Loucy (cell line): Measurements from ENCODE around the gene PTGDS.

ENCODE experiments used
- H2AFZ ChIP-seq: fragments of 200-600 bp; sonication (generic); 2 replicates; pipeline ENCODE4 v1.6.0; 2016; ENCODE audit warnings: antibody characterized with exemption, mild to moderate bottlenecking, low read length, moderate library complexity
- H3F3A ChIP-seq: fragments of 200-600 bp; 2 replicates; pipeline ENCODE4 v1.6.0; 2016; ENCODE audit warnings: antibody characterized with exemption, low read depth, mild to moderate bottlenecking
- H3K27me3 ChIP-seq: fragments of 200-600 bp; sonication (generic); 2 replicates; pipeline ENCODE4 v1.6.1; 2014; ENCODE audit warnings: low read length, mild to moderate bottlenecking; ENCODE audit not compliant: insufficient read depth, poor library complexity, severe bottlenecking
- H3K36me3 ChIP-seq: fragments of 200-600 bp; sonication (generic); 2 replicates; pipeline ENCODE4 v1.6.1; 2016; ENCODE audit warnings: low read length; ENCODE audit not compliant: insufficient read depth
- H3K4me1 ChIP-seq: fragments of 200-600 bp; sonication (generic); 2 replicates; pipeline ENCODE4 v1.5.1; 2014; ENCODE audit warnings: low read length, mild to moderate bottlenecking; ENCODE audit not compliant: insufficient read depth, poor library complexity, severe bottlenecking
- H3K4me2 ChIP-seq: fragments of 200-600 bp; sonication (generic); 2 replicates; pipeline ENCODE4 v1.6.0; 2014; ENCODE audit warnings: antibody characterized with exemption, low read length, low read depth, mild to moderate bottlenecking; ENCODE audit not compliant: poor library complexity, severe bottlenecking
- H3K4me3 ChIP-seq: fragments of 200-600 bp; sonication (generic); 2 replicates; pipeline ENCODE4 v1.5.1; 2014; ENCODE audit warnings: low read length, mild to moderate bottlenecking, mixed read lengths; ENCODE audit not compliant: poor library complexity, severe bottlenecking
- H3K79me2 ChIP-seq: fragments of 200-600 bp; sonication (generic); 2 replicates; pipeline ENCODE4 v1.6.1; 2014; ENCODE audit warnings: low read length; ENCODE audit not compliant: insufficient read depth
- H3K9ac ChIP-seq: fragments of 200-600 bp; sonication (generic); 2 replicates; pipeline ENCODE4 v1.6.0; 2014; ENCODE audit warnings: mild to moderate bottlenecking, low read depth, low read length, moderate library complexity; ENCODE audit not compliant: poor library complexity, severe bottlenecking
- H3K9me2 ChIP-seq: fragments of 200-600 bp; sonication (generic); replicated peaks from 2 replicates; pipeline ENCODE4 v1.6.1; 2016; ENCODE audit warnings: low read depth, low read length, mixed read lengths
- H3K9me3 ChIP-seq: fragments of 200-600 bp; sonication (generic); 2 replicates; pipeline ENCODE4 v1.6.1; 2014; ENCODE audit warnings: mild to moderate bottlenecking, antibody characterized with exemption, low read length, low read depth; ENCODE audit not compliant: insufficient read depth
- H4K20me1 ChIP-seq: fragments of 200-600 bp; sonication (generic); 2 replicates; pipeline ENCODE4 v1.6.0; 2014; ENCODE audit warnings: antibody characterized with exemption, low read length, mild to moderate bottlenecking; ENCODE audit not compliant: insufficient read depth, poor library complexity, severe bottlenecking
- CTCF ChIP-seq: fragments of 200-600 bp; sonication (generic); conservative IDR thresholded peaks from 2 replicates; pipeline ENCODE4 v1.5.1; 2014; ENCODE audit warnings: mild to moderate bottlenecking, antibody characterized with exemption, low read length
- EZH2phosphoT487 ChIP-seq: fragments of 200-600 bp; IDR thresholded peaks from 2 replicates; pipeline ENCODE4 v1.6.1; 2018; ENCODE audit warnings: antibody characterized with exemption, mild to moderate bottlenecking, moderate library complexity, borderline replicate concordance

PTGDS gene

GRCh38 chr9:136972743-136973142, 4.6 kb upstream of the PTGDS start:
- Histone ChIP-seq H4K20me1 (no peaks in the 10 kb centered on the region), H3K79me2 (no peaks in the 10 kb centered on the region), H3K36me3 (no peaks in the 10 kb centered on the region), H3K4me1 (peaks cover 5% of the 10 kb centered on the region), H2AFZ (no peak overlapping the region), H3K9me2 (no peaks in the 10 kb centered on the region), H3F3A (no peaks in the 10 kb centered on the region), H3K4me2 (no peak overlapping the region), H3K9me3 (no peaks in the 10 kb centered on the region), H3K9ac (no peak overlapping the region), H3K4me3 (no peak overlapping the region), H3K27me3 (no peaks in the 10 kb centered on the region)
- TF ChIP-seq EZH2phosphoT487: no peak
- TF ChIP-seq CTCF: no peak

- H3K27me3 ChIP-seq: no peaks in the 10 kb centered on the region
- H4K20me1 ChIP-seq: no peaks in the 10 kb centered on the region
- H3F3A ChIP-seq: no peaks in the 10 kb centered on the region
- H3K4me3 ChIP-seq: no peak overlapping the region
- peaks cover 5% of the 10 kb centered on the region for H3K4me1 ChIP-seq
- H3K9me3 ChIP-seq: no peaks in the 10 kb centered on the region
- no peaks in the 10 kb centered on the region for H3K79me2 ChIP-seq
- no peak for TF ChIP-seq EZH2phosphoT487
- TF ChIP-seq CTCF: no peak
- no peaks in the 10 kb centered on the region for H3K9me2 ChIP-seq
- H3K4me2 ChIP-seq: no peak overlapping the region
- H3K9ac ChIP-seq: no peak overlapping the region
- H3K36me3 ChIP-seq: no peaks in the 10 kb centered on the region
- H2AFZ ChIP-seq: no peak overlapping the region
Measured at GRCh38 chr9:136973618-136974617, 3.4 kb upstream of the PTGDS start.

GRCh38 chr9:136974817-136975535, 2.3 kb upstream of the PTGDS start:
- H3K4me3 ChIP-seq: no peak overlapping the region
- no peaks in the 10 kb centered on the region for H3K9me3 ChIP-seq
- no peaks in the 10 kb centered on the region for H3F3A ChIP-seq
- peaks cover 5% of the 10 kb centered on the region for H3K4me1 ChIP-seq
- H3K79me2 ChIP-seq: no peaks in the 10 kb centered on the region
- TF ChIP-seq EZH2phosphoT487: no peak
- no peak for TF ChIP-seq CTCF
- no peak overlapping the region for H3K9ac ChIP-seq
- no peaks in the 10 kb centered on the region for H3K36me3 ChIP-seq
- no peaks in the 10 kb centered on the region for H4K20me1 ChIP-seq
- H3K27me3 ChIP-seq: no peaks in the 10 kb centered on the region
- no peak overlapping the region for H2AFZ ChIP-seq
- H3K9me2 ChIP-seq: no peaks in the 10 kb centered on the region
- H3K4me2 ChIP-seq: no peak overlapping the region
